IMR-90 (cell line): ENCODE results near the gene ABCA7. TPM values are rescaled to one million over a fixed set of nuclear protein-coding genes. Genes with fewer than 3 reads are reported as not detected.

ENCODE experiments used
- ATAC-seq: fragments of 200-7000 bp; cut with Tn5 transposase; 2 replicates; pipeline ENCODE4 v1.9.1; 2020; ENCODE audit warnings: low read depth, mild to moderate bottlenecking, moderate library complexity
- BruUV-seq: library from RNA; stranded (reverse); fragments of 400-500 nt; replicated peaks from 2 replicates; lab custom pipeline; 2021; lab: Mats Ljungman, UMichigan
- CTCF ChIA-PET: fragments of 300-600 bp; formaldehyde crosslinking; extraction: SDS; loops from one replicate; lab custom pipeline; 2021; ENCODE audit warnings: antibody characterized with exemption; lab: Yijun Ruan, JAX
- POLR2A ChIA-PET: fragments of 300-600 bp; sonication (Branson Sonifier 250); formaldehyde crosslinking; loops from one replicate; lab custom pipeline; 2022; ENCODE audit warnings: antibody characterized with exemption; ENCODE audit not compliant: unreplicated experiment; lab: Charles Lee
- DNase-seq: peaks from one replicate; pipeline ENCODE4 v3.0.0; 2013
- H2AFZ ChIP-seq: replicated peaks from 2 replicates; pipeline ENCODE3; 2013; ENCODE audit warnings: low read length, mild to moderate bottlenecking; ENCODE audit not compliant: poor library complexity
- H2AK5ac ChIP-seq: 2 replicates; pipeline ENCODE4 v1.6.1; 2013; ENCODE audit warnings: low read depth, low read length, inconsistent platforms
- H2AK9ac ChIP-seq: replicated peaks from 2 replicates; pipeline ENCODE3; 2013; ENCODE audit warnings: mild to moderate bottlenecking, low read depth, low read length, moderate library complexity; ENCODE audit not compliant: poor library complexity
- H2BK120ac ChIP-seq: 2 replicates; pipeline ENCODE4 v1.6.1; 2013; ENCODE audit warnings: low read depth, low read length, inconsistent platforms
- H2BK15ac ChIP-seq: 3 replicates; pipeline ENCODE4 v1.6.1; 2013; ENCODE audit warnings: low read depth, low read length, inconsistent platforms
- H2BK20ac ChIP-seq: 2 replicates; pipeline ENCODE4 v1.6.1; 2013; ENCODE audit warnings: low read depth, mild to moderate bottlenecking, inconsistent platforms, low read length, moderate library complexity
- H2BK5ac ChIP-seq: 2 replicates; pipeline ENCODE4 v1.6.1; 2013; ENCODE audit warnings: mild to moderate bottlenecking, low read depth, low read length, inconsistent platforms; ENCODE audit not compliant: poor library complexity, severe bottlenecking
- H3K14ac ChIP-seq: replicated peaks from 2 replicates; pipeline ENCODE4 v1.6.1; 2013; ENCODE audit warnings: low read depth, low read length, inconsistent platforms
- H3K18ac ChIP-seq: 2 replicates; pipeline ENCODE4 v1.6.1; 2013; ENCODE audit warnings: low read depth, low read length, control low read depth
- H3K23ac ChIP-seq: 2 replicates; pipeline ENCODE4 v1.6.1; 2013; ENCODE audit warnings: low read depth, low read length, inconsistent platforms
- H3K27ac ChIP-seq: 2 replicates; pipeline ENCODE4 v1.5.1; 2013; ENCODE audit warnings: mild to moderate bottlenecking, control low read depth, low read length; ENCODE audit not compliant: insufficient read depth
- H3K27me3 ChIP-seq: 2 replicates; pipeline ENCODE4 v1.6.1; 2013; ENCODE audit warnings: low read length; ENCODE audit not compliant: control insufficient read depth, insufficient read depth
- H3K36me3 ChIP-seq: 2 replicates; pipeline ENCODE4 v1.6.1; 2013; ENCODE audit warnings: low read length, mixed read lengths; ENCODE audit not compliant: control insufficient read depth, insufficient read depth
- H3K4ac ChIP-seq: 2 replicates; pipeline ENCODE4 v1.6.1; 2013; ENCODE audit warnings: low read depth, low read length, inconsistent platforms
- H3K4me1 ChIP-seq: 2 replicates; pipeline ENCODE4 v1.6.1; 2013; ENCODE audit warnings: low read length, mixed read lengths; ENCODE audit not compliant: control insufficient read depth, insufficient read depth
- H3K4me2 ChIP-seq: 2 replicates; pipeline ENCODE4 v1.6.1; 2013; ENCODE audit warnings: low read depth, mild to moderate bottlenecking, control low read depth, low read length, moderate library complexity
- H3K4me3 ChIP-seq: 2 replicates; pipeline ENCODE4 v1.5.1; 2013; ENCODE audit warnings: low read depth, mild to moderate bottlenecking, control low read depth, low read length, moderate library complexity; ENCODE audit not compliant: insufficient read depth
- H3K56ac ChIP-seq: 2 replicates; pipeline ENCODE4 v1.6.1; 2013; ENCODE audit warnings: low read length, inconsistent platforms; ENCODE audit not compliant: insufficient read depth; ENCODE audit errors: extremely low read depth
- H3K79me1 ChIP-seq, 2 experiments: 2 replicates each; pipeline ENCODE4 v1.6.1; 2013; ENCODE audit warnings: low read length in 2 of 2, inconsistent platforms in 1 of 2, low read depth in 1 of 2
- H3K9ac ChIP-seq: 2 replicates; pipeline ENCODE4 v1.6.1; 2013; ENCODE audit warnings: low read depth, low read length, control low read depth
- H3K9me1 ChIP-seq: 2 replicates; pipeline ENCODE4 v1.6.1; 2013; ENCODE audit warnings: low read length, inconsistent platforms; ENCODE audit not compliant: insufficient read depth
- H3K9me3 ChIP-seq: 2 replicates; pipeline ENCODE4 v1.6.1; 2013; ENCODE audit warnings: low read length; ENCODE audit not compliant: control insufficient read depth, insufficient read depth
- H4K20me1 ChIP-seq: 2 replicates; pipeline ENCODE4 v1.6.1; 2013; ENCODE audit warnings: low read length, inconsistent platforms; ENCODE audit not compliant: insufficient read depth
- H4K5ac ChIP-seq: 2 replicates; pipeline ENCODE4 v1.6.1; 2013; ENCODE audit warnings: mild to moderate bottlenecking, low read depth, low read length, control low read depth
- H4K8ac ChIP-seq, 2 experiments: 2 replicates each; pipeline ENCODE4 v1.6.1; 2013; ENCODE audit warnings: low read depth in 2 of 2, low read length in 2 of 2, control low read depth in 1 of 2, inconsistent platforms in 1 of 2
- H4K91ac ChIP-seq: 2 replicates; pipeline ENCODE4 v1.6.1; 2013; ENCODE audit warnings: low read depth, low read length, inconsistent platforms; ENCODE audit not compliant: insufficient read depth
- MAZ ChIP-seq: IDR thresholded peaks from 2 replicates; pipeline ENCODE4 v1.6.1; 2012; ENCODE audit warnings: low read depth, mild to moderate bottlenecking, low read length, improper control_type of control experiment, moderate library complexity, borderline replicate concordance
- RAD21 ChIP-seq: IDR thresholded peaks from 2 replicates; pipeline ENCODE4 v1.6.1; 2012; ENCODE audit warnings: low read length, improper control_type of control experiment
- WGBS, 2 experiments: methylation state at CpG; one replicate each; pipeline versions ENCODE4 v1.1.5 to v1.1.7; 2013; ENCODE audit warnings: missing lambda C conversion rate in 2 of 2; ENCODE audit not compliant: insufficient read length in 1 of 2; ENCODE audit errors: extremely low coverage in 2 of 2; 5-methylcytosine and 5-hydroxymethylcytosine counted together
- dilution Hi-C: fragments of 300-500 bp; cut with HindIII; formaldehyde crosslinking; loops from one replicate; pipeline ENCODE4 v1.14.3; 2018; ENCODE audit warnings: low sequenced_read_pairs; ENCODE audit not compliant: unreplicated experiment
- in situ Hi-C: fragments of 300-500 bp; cut with MboI; formaldehyde crosslinking; loops from 3 replicates; pipeline ENCODE4 v1.14.3; 2019; ENCODE audit warnings: low sequenced_read_pairs, inconsistent platforms, mixed read lengths
- intact Hi-C: fragments of 100-400 bp; cut with micrococcal nuclease; formaldehyde crosslinking; loops from 2 replicates; pipeline ENCODE4 v1.10.0; 2022
- polyA plus RNA-seq, 3 experiments: library from polyadenylated mRNA; depleted of rRNA; stranded (reverse); fragments of >200 nt; gene quantifications; 2 replicates each; pipeline ENCODE4 v1.2.3, GENCODE V29; 2012; ENCODE audit warnings: low replicate concordance in 1 of 3
- total RNA-seq: library from RNA; depleted of rRNA; stranded (reverse); fragments of >200 nt; gene quantifications from 2 replicates; pipeline ENCODE4 v1.2.3, GENCODE V29; 2012

ABCA7 gene
- total and polyA plus RNA-seq, 2 of the 4 experiments (the other 2 are of a cell fraction), result 0.36 to 3.3 TPM

- POLR2A ChIA-PET, result no interaction called here
- dilution Hi-C loops, result no loop called here
- H3K36me3 ChIP-seq, result peaks cover 44% of the 10 kb centered on the region
Measured at GRCh38 chr19:1089126-1089771, 49.3 kb downstream of the ABCA7 start.

More at GRCh38 chr19:1089126-1089771, 49.3 kb downstream of the ABCA7 start:
- H3K79me1 ChIP-seq, result peaks cover 3 to 22% of the 10 kb centered on the region in 2 experiments; a peak in 2 of 4 replicates
- WGBS, 2 experiments, result 97% methylated on average over 15 of the region's 32 CpGs; no CpG with 5 or more reads in 1 of the 2 experiments
- H3K4me1 ChIP-seq, result peaks cover 5% of the 10 kb centered on the region; the same call in 1 of the 2 replicates
- no peak overlapping the region for H2BK15ac ChIP-seq
- H2AFZ ChIP-seq, result no peak overlapping the region
- no peak overlapping the region for H3K4me3 ChIP-seq
- no peak overlapping the region for H2AK9ac ChIP-seq
- no peak overlapping the region for H3K4me2 ChIP-seq
- no peak overlapping the region for H3K9ac ChIP-seq
- intact Hi-C loops, result no loop called here
- DNase-seq, result no peak
- CTCF ChIA-PET, result interaction anchor here (0.6 kb wide), 2 partner anchors 10 to 105 kb away, joined by 4 to 6 read pairs; no protein-coding TSS in a partner anchor
- ATAC-seq, result no peak
- H3K9me3 ChIP-seq, result no peaks in the 10 kb centered on the region
- H3K27me3 ChIP-seq, result no peaks in the 10 kb centered on the region
- no peak overlapping the region for H3K4ac ChIP-seq
- H4K91ac ChIP-seq, result no peak overlapping the region
- H2BK120ac ChIP-seq, result no peak overlapping the region
- H3K56ac ChIP-seq, result no peak overlapping the region
- no peaks in the 10 kb centered on the region for H3K9me1 ChIP-seq
- no peak overlapping the region for H2BK20ac ChIP-seq
- no peak overlapping the region for H3K14ac ChIP-seq
- no peak overlapping the region for H3K27ac ChIP-seq
- no peak overlapping the region for H2BK5ac ChIP-seq
- no peak overlapping the region for H4K8ac ChIP-seq
- peaks cover 22% of the 10 kb centered on the region for H4K20me1 ChIP-seq
- no peak overlapping the region for H3K23ac ChIP-seq
- no TSS peak for BruUV-seq
- H4K5ac ChIP-seq, result no peak overlapping the region
- H3K18ac ChIP-seq, result no peak overlapping the region
- H2AK5ac ChIP-seq, result no peak overlapping the region
- in situ Hi-C loops, result no loop called here
- no peak for TF ChIP-seq RAD21
- TF ChIP-seq MAZ, result no peak
